Heart right ventricle (tissue), 16 donors: ENCODE results near the gene ARMC12. TPM values are rescaled to one million over a fixed set of nuclear protein-coding genes. Genes with fewer than 3 reads are reported as not detected.

Source experiments
- ATAC-seq, 8 donors: fragments of 200-7000 bp; cut with Tn5 transposase; one replicate each; pipeline ENCODE4 v1.9.1; 2020; ENCODE audit warnings: mild to moderate bottlenecking in 8 of 8, moderate library complexity in 8 of 8, moderate number of reproducible peaks in 1 of 8
- DNase-seq, 2 donors: peaks; one replicate each; pipeline ENCODE4 v3.0.0-alpha.2; 2020
- H3K27ac ChIP-seq, 10 donors: fragments of 200-600 bp; sonication (generic) in 2 of 10; one replicate each; pipeline versions ENCODE4 v1.5.0 to v1.8.0; 2020 to 2022; ENCODE audit warnings: mild to moderate bottlenecking in 3 of 10
- H3K27me3 ChIP-seq, 7 donors: fragments of 200-600 bp; one replicate each; pipeline ENCODE4 v1.8.0; 2021 to 2022; ENCODE audit warnings: mild to moderate bottlenecking in 2 of 7
- H3K36me3 ChIP-seq, 9 donors: fragments of 200-600 bp; sonication (generic) in 1 of 9; one replicate each; pipeline versions ENCODE4 v1.5.0 to v1.8.0; 2020 to 2022; ENCODE audit warnings: mild to moderate bottlenecking in 2 of 9
- H3K4me1 ChIP-seq, 9 donors: fragments of 200-600 bp; sonication (generic) in 1 of 9; one replicate each; pipeline versions ENCODE4 v1.5.0 to v1.8.0; 2020 to 2022; ENCODE audit warnings: mild to moderate bottlenecking in 4 of 9
- H3K4me3 ChIP-seq, 10 donors: fragments of 200-600 bp; sonication (generic) in 2 of 10; one replicate each; pipeline versions ENCODE4 v1.5.0 to v1.8.0; 2020 to 2022; ENCODE audit warnings: mild to moderate bottlenecking in 7 of 10, moderate library complexity in 2 of 10
- H3K9me3 ChIP-seq, 11 donors: fragments of 200-600 bp in 10 of 11; sonication (generic) in 2 of 11; one replicate each; pipeline versions ENCODE4 v1.5.0 to v1.8.0; 2013 to 2022; ENCODE audit warnings: mild to moderate bottlenecking in 2 of 11, control low read depth in 1 of 11, moderate library complexity in 1 of 11
- CTCF ChIP-seq, 9 donors: fragments of 200-600 bp; sonication (generic) in 2 of 9; IDR thresholded peaks; one replicate each; pipeline versions ENCODE4 v1.5.0 to v1.8.0; 2021 to 2022; ENCODE audit warnings: antibody characterized with exemption in 9 of 9, mild to moderate bottlenecking in 5 of 9, moderate library complexity in 1 of 9
- WGBS, 2 donors: extraction: QIAGEN DNeasy Blood & Tissue Kit; methylation state at CpG; one replicate each; pipeline ENCODE4 v1.1.7; 2013; ENCODE audit warnings: inconsistent platforms in 1 of 2; 5-methylcytosine and 5-hydroxymethylcytosine counted together
- intact Hi-C, 10 donors: fragments of 100-400 bp; cut with DNase I; formaldehyde crosslinking; loops; one replicate each; pipeline versions ENCODE4 v1.11.1 to v1.14.2; 2022
- polyA plus RNA-seq, 2 donors: library from polyadenylated mRNA; stranded (reverse); fragments of 200-250 nt; gene quantifications; one replicate each; pipeline ENCODE4 v1.2.3, GENCODE V29; 2013
- total RNA-seq, 10 donors: library from RNA; stranded (reverse); fragmentation: NEBNext Ultra II Directional in 3 of 10; extraction: Animal tissue kit (Norgen Biotek cat#: 25700) in 3 of 10; gene quantifications; one replicate each; pipeline versions ENCODE4 v1.2.1 to v1.2.4, GENCODE V29; 2021 to 2023
- donor health status: Arrhythmogenic right ventricular cardiomyopathy.
- donor health status: ischemic (EF 13 %, LVEDD 7.1; RV severe dilation, severe dysfunction).
- donor health status: healthy with polysubstance abuse.
- donor health status: DM: no; HTN: yes; CAD: no.
- donor health status: DM: no; HTN: no; CAD: no.
- donor health status: ischemic (EF 25% LVEDD 6.9; RV normal size, moderate dysfunction).
- donor health status: ischemic (EF 25% LVEDD 5.7; RV mildly dilated, moderate dysfunction).
- donor health status: healthy.
- donor health status: DM: yes; HTN: yes; CAD: no.
- donor health status: Ischemic cardiomyopathy.
- donor health status: ischemic (EF 35%, LVEDD 5.7; RV mildly dilated, moderate dysfunction).
- donor health status: nonischemic (EF 11% LVEDD 7.7; RV severe dilation, severe dysfunction).
- donor health status: DM: yes; HTN: yes; CAD: no.
- donor health status: PGD.
- donor health status: ischemic (EF 29% LVEDD 5.4; RV normal size, mild dysfunction).
- donor health status: nonischemic (EF 23%, LVEDD 6.1; RV moderate dilation, normal function).

ARMC12 gene
- total and polyA plus RNA-seq, 12 donors = 0.16 to 0.95 (median 0.24) TPM; not detected in 6

DNA sequence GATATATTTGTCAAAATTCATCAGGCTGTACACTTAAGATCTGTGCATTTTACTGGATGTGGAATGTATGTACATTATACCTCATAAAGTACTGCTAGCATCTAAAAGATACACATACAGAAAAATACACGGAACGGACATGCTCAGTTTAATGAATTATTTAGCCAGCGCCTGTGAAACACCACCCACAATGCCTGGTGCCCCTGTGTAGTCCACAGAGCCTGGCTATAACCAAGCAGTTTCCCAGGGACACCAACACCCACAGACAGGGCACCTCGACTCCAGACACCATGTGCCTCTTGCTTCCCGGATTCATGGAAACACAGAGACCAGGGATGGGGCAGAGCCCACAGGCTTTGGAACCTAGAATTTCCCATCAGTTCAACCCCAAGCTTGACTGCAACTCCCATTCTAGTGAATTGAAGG lies 17.4 kb upstream of the ARMC12 start:
- Histone ChIP-seq H3K36me3 (no peaks in the 10 kb centered on the region), H3K9me3 (no peaks in the 10 kb centered on the region), H3K4me3 (peak overlapping the region in 6 of 10 donors; percentile 23 to 41 (median 38)), H3K27ac (peak overlapping the region; percentile 65 to 93 (median 88)), H3K4me1 (peaks cover 21 to 69% (median 40%) of the 10 kb centered on the region in 9 donors), H3K27me3 (no peaks in the 10 kb centered on the region)
- TF ChIP-seq CTCF (IDR thresholded peaks at IDR 0.05) = no peak
- DNase-seq = no peak
- ATAC-seq = peak in 7 of 8 donors; percentile 12 to 34 (median 29)
- 28 to 35% methylated on average over 5 of the region's 5 CpGs for WGBS, 2 donors
- intact Hi-C loops = loop anchor here in 1 of 10 donors (5.0 kb wide), 1 partner anchor 722 kb away; no protein-coding TSS in a partner anchor

DNA sequence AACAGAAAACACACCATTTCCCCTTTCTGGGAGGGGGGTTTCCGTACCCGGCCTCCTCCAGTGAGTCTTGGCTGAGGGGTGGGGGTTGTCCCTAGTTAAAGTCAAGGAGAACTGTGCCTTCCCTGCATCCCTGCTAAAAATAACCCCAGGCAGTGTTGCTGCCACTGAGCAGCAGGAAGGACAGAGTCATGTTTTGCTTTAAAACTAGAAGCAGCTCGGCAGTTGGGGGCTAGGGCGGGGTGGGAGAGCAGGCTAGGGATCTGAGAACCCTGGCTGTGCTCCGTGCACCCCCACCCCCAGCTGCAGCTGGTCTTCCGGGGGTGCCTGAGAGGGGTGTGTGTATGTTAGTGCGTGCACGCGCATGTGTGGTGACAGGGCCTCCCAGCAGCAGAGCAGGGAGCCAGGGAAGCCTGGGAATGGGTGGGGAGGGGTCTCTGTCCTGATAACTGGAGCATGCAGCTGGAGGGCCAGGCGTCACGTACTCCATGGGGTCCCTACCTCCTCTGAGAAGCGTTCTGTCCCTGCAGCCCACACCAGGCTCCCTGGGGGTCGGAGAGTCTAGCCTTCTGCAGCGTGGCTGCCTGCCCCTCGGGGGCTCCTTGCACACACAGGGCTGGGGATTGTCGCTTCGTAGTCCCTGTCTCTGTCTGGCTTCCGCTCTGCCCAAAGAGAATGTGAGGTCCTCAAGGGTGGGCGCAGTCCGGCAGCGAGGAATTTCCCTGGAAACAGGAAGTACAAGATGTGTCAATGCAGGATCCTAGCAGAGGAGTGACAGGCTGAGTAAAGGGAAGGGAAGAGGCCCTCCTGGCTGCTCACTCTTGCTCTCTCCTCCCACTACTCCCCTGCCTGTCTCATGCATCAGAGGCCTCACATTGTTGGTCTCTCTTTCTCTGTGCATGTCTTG lies 16.8 kb upstream of the ARMC12 start:
- Histone ChIP-seq H3K4me3 (peak overlapping the region in 9 of 10 donors; percentile 23 to 42 (median 37)), H3K36me3 (no peaks in the 10 kb centered on the region), H3K4me1 (peaks cover 21 to 76% (median 42%) of the 10 kb centered on the region in 9 donors), H3K27me3 (no peaks in the 10 kb centered on the region), H3K9me3 (no peaks in the 10 kb centered on the region), H3K27ac (peak overlapping the region; percentile 65 to 93 (median 88))
- intact Hi-C loops = loop anchor here in 1 of 10 donors (5.0 kb wide), 1 partner anchor 723 kb away; no protein-coding TSS in a partner anchor
- TF ChIP-seq CTCF (IDR thresholded peaks at IDR 0.05) = no peak
- WGBS, 2 donors = 6 to 10% methylated on average over 21 of the region's 21 CpGs
- peak; percentile 39 to 82 (median 76) for ATAC-seq
- DNase-seq = peak; percentile 45 to 52

DNA sequence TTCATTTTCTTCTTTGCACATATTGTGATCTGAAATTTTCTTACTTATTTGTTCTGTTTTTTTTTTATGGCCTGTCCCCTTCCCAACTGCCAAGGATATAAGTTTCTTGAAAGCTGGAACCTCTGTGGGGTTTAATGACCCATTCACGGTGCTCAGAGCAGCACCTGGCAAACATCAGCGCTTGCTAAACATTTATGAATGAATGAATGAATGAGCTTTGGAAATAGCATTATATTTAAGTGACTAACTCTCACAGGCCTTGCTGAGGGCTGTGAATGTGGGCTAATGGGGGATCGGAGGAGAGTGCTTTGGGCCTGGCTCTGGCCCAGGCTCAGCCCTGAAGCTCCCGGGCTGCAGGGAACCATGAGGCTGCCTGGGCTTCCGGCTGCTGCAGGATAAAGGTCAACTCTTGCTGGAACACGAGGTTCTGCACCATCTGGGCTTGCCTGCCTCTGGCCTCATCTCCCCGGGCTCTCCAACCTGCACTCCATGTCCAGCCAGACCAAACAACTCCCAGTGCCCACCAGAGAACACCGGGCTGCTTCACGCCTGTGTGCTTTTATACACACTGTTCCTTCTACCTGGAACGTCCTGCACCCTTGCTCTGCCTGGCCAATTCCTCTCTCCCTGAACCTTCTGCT lies 14.6 kb upstream of the ARMC12 start:
- peak in 3 of 8 donors; percentile 52 to 53 (median 52) for ATAC-seq
- peaks cover 33 to 96% (median 62%) of the 10 kb centered on the region in 9 donors for H3K4me1 ChIP-seq
- WGBS, 2 donors = 46 to 59% methylated on average over 10 of the region's 10 CpGs
- H3K9me3 ChIP-seq = no peaks in the 10 kb centered on the region
- DNase-seq = peak; percentile 11 to 59
- H3K36me3 ChIP-seq = no peaks in the 10 kb centered on the region
- peak overlapping the region in 7 of 10 donors; percentile 11 to 76 (median 55) for H3K27ac ChIP-seq
- TF ChIP-seq CTCF (IDR thresholded peaks at IDR 0.05) = no peak
- H3K27me3 ChIP-seq = no peaks in the 10 kb centered on the region
- intact Hi-C loops = no loop called here
- no peak overlapping the region for H3K4me3 ChIP-seq

DNA sequence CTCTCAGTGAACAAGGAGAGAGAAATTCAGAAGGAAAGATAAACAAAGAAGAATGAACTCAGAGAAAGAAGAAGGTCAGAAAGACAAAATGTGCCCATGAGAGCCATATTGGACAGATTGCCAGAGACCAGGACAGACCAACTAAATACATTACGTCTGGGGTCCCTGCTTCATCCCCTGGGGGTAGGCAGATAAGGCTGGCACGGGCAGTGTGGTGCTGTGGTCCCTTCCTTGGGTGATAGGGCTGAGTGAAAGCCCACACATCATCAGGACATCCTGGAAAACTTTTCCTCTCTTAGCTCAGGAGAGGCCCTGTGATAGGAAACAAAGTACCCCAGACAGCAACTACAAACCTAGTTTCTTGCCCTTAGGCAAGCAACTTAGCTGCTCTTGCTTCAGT lies 13.2 kb upstream of the ARMC12 start:
- Histone ChIP-seq H3K27ac (peak overlapping the region in 5 of 10 donors; percentile 1 to 100 (median 27)), H3K27me3 (no peaks in the 10 kb centered on the region), H3K4me3 (no peak overlapping the region), H3K36me3 (no peaks in the 10 kb centered on the region), H3K4me1 (peaks cover 37 to 93% (median 71%) of the 10 kb centered on the region in 9 donors), H3K9me3 (no peaks in the 10 kb centered on the region)
- no peak for TF ChIP-seq CTCF (IDR thresholded peaks at IDR 0.05)
- WGBS, 2 donors = 85 to 93% methylated on average over 2 of the region's 2 CpGs
- DNase-seq (no peak), ATAC-seq (no peak)
- intact Hi-C loops = no loop called here
